HCT116 (cell line): Measurements from ENCODE around the gene PNMA6E. TPM values are rescaled to one million over a fixed set of nuclear protein-coding genes. Genes with fewer than 3 reads are reported as not detected.

Experiments
- ATAC-seq: fragments of 200-7000 bp; cut with Tn5 transposase; 2 replicates; pipeline ENCODE4 v1.9.1; 2020; ENCODE audit warnings: mild to moderate bottlenecking, moderate library complexity
- BruUV-seq: library from RNA; stranded (reverse); fragments of 400-500 nt; replicated peaks from 2 replicates; lab custom pipeline; 2021; lab: Mats Ljungman, UMichigan
- CTCF ChIA-PET: fragments of 300-600 bp; sonication (Branson Sonifier 250); formaldehyde crosslinking; loops from one replicate; lab custom pipeline; 2021; ENCODE audit warnings: antibody characterized with exemption; lab: Charles Lee
- POLR2A ChIA-PET: fragments of 300-600, 350-600 bp; sonication (Branson Sonifier 250); formaldehyde crosslinking; loops from one replicate; lab custom pipeline; 2021; ENCODE audit warnings: antibody characterized with exemption; lab: Charles Lee
- RAD21 ChIA-PET, 2 experiments: fragments of 300-600 bp; sonication (Branson Sonifier 250); formaldehyde crosslinking; loops; one replicate each; lab custom pipeline; 2023; ENCODE audit warnings: low total read pairs in 2 of 2; ENCODE audit not compliant: uncharacterized antibody in 2 of 2, unreplicated experiment in 2 of 2, low non-redundant PET in 1 of 2; lab: Charles Lee
- DNase-seq: peaks from one replicate; pipeline ENCODE4 v3.0.0-alpha.2; 2010; ENCODE audit warnings: low read depth, low spot score
- H2AFZ ChIP-seq: fragments of 200-600 bp; shearing (Covaris generic), sonication (generic); 2 replicates; pipeline ENCODE4 v1.6.1; 2017; ENCODE audit warnings: low read depth, mixed run types, mixed read lengths, antibody characterized with exemption, low read length; ENCODE audit not compliant: poor library complexity, severe bottlenecking
- H3K27ac ChIP-seq: 2 replicates; pipeline ENCODE4 v1.5.1; 2012; ENCODE audit warnings: low read depth, low read length
- H3K27me3 ChIP-seq: fragments of 200-600 bp; sonication (generic); 2 replicates; pipeline ENCODE4 v1.6.1; 2016; ENCODE audit warnings: mixed run types, low read length, mixed read lengths; ENCODE audit not compliant: insufficient read depth
- H3K36me3 ChIP-seq, 2 experiments: fragments of 200-500 bp in 1 of 2; fragments of 200-600 bp in 1 of 2; sonication (Bioruptor generic) in 1 of 2; sonication (generic) in 1 of 2; 2 replicates each; pipeline versions ENCODE4 v1.5.1 to v1.6.1; 2014 to 2016; ENCODE audit warnings: low read length in 2 of 2, inconsistent platforms in 1 of 2, mixed read lengths in 1 of 2, mixed run types in 1 of 2; ENCODE audit not compliant: insufficient read depth in 2 of 2, control insufficient read depth in 1 of 2
- H3K4me1 ChIP-seq, 2 experiments: fragments of 200-600 bp in 1 of 2; sonication (generic) in 1 of 2; 2 replicates each; pipeline versions ENCODE4 v1.5.1 to v1.6.1; 2012 to 2017; ENCODE audit warnings: low read length in 2 of 2, inconsistent platforms in 1 of 2, mild to moderate bottlenecking in 1 of 2, mixed read lengths in 1 of 2, mixed run types in 1 of 2, moderate library complexity in 1 of 2; ENCODE audit not compliant: insufficient read depth in 2 of 2, control insufficient read depth in 1 of 2
- H3K4me2 ChIP-seq: fragments of 200-600 bp; sonication (generic); 2 replicates; pipeline ENCODE4 v1.6.1; 2017; ENCODE audit warnings: mixed run types, low read length, mixed read lengths
- H3K4me3 ChIP-seq, 2 experiments: fragments of 200-600 bp in 1 of 2; sonication (generic) in 1 of 2; replicated peaks in 1 of 2; 2 replicates each; pipeline ENCODE4 v1.5.1; 2011 to 2016; ENCODE audit warnings: low read length in 2 of 2, control low read depth in 1 of 2, low read depth in 1 of 2, mild to moderate bottlenecking in 1 of 2, mixed read lengths in 1 of 2, mixed run types in 1 of 2
- H3K79me2 ChIP-seq: fragments of 200-600 bp; sonication (generic); 2 replicates; pipeline ENCODE4 v1.6.1; 2017; ENCODE audit warnings: mild to moderate bottlenecking, mixed run types, low read length, moderate library complexity, mixed read lengths; ENCODE audit not compliant: insufficient read depth
- H3K9ac ChIP-seq: fragments of 200-600 bp; sonication (generic); 2 replicates; pipeline ENCODE4 v1.6.1; 2016; ENCODE audit warnings: low read length, mixed read lengths
- H3K9me2 ChIP-seq: fragments of 200-600 bp; sonication (generic), shearing (Covaris generic); 2 replicates; pipeline ENCODE4 v1.6.1; 2017; ENCODE audit warnings: mixed run types, mild to moderate bottlenecking, moderate library complexity; ENCODE audit not compliant: insufficient read depth
- H3K9me3 ChIP-seq, 2 experiments: fragments of 200-500 bp in 1 of 2; fragments of 200-600 bp in 1 of 2; sonication (Bioruptor generic) in 1 of 2; sonication (generic) in 1 of 2; 2 replicates each; pipeline ENCODE4 v1.6.1; 2014 to 2017; ENCODE audit warnings: low read length in 2 of 2, mixed read lengths in 2 of 2, inconsistent platforms in 1 of 2, low read depth in 1 of 2, mild to moderate bottlenecking in 1 of 2, mixed run types in 1 of 2, moderate library complexity in 1 of 2; ENCODE audit not compliant: control insufficient read depth in 1 of 2, insufficient read depth in 1 of 2
- H4K20me1 ChIP-seq: fragments of 200-600 bp; sonication (generic), shearing (Covaris generic); 2 replicates; pipeline ENCODE4 v1.6.1; 2017; ENCODE audit warnings: mixed run types, mild to moderate bottlenecking, moderate library complexity; ENCODE audit not compliant: insufficient read depth
- CBX3 ChIP-seq: IDR thresholded peaks from 2 replicates; pipeline ENCODE4 v1.6.1; 2012; ENCODE audit warnings: low read depth
- FOSL1 ChIP-seq: IDR thresholded peaks from 2 replicates; pipeline ENCODE4 v1.6.1; 2012; ENCODE audit warnings: low read depth
- RAD21 ChIP-seq: IDR thresholded peaks from 2 replicates; pipeline ENCODE4 v1.6.1; 2012; ENCODE audit warnings: low read depth, mild to moderate bottlenecking
- SRF ChIP-seq: IDR thresholded peaks from 2 replicates; pipeline ENCODE4 v1.6.1; 2012; ENCODE audit warnings: low read depth
- YY1 ChIP-seq: IDR thresholded peaks from 2 replicates; pipeline ENCODE4 v1.6.1; 2011; ENCODE audit warnings: low read length, low read depth, moderate library complexity, mild to moderate bottlenecking; ENCODE audit not compliant: insufficient replicate concordance; ENCODE audit errors: extremely low read depth
- intact Hi-C: fragments of 100-400 bp; cut with micrococcal nuclease; formaldehyde crosslinking; loops from 2 replicates; pipeline ENCODE4 v1.10.0; 2022
- total RNA-seq: library from RNA; stranded (reverse); gene quantifications from one replicate; pipeline ENCODE4 v1.2.1, GENCODE V29; 2021; ENCODE audit not compliant: unreplicated experiment
- TF ChIP-seq, protein P1 (sequence below), 3 experiments: fragments of 200-600 bp in 1 of 3; sonication (generic) in 1 of 3; IDR thresholded peaks in 2 of 3; conservative IDR thresholded peaks in 1 of 3; 2 replicates each; pipeline ENCODE4 v1.5.1; 2012 to 2017; ENCODE audit warnings: low read depth in 2 of 3, low read length in 2 of 3, antibody characterized with exemption in 1 of 3, borderline replicate concordance in 1 of 3, control low read depth in 1 of 3, mild to moderate bottlenecking in 1 of 3, mixed read lengths in 1 of 3, mixed run types in 1 of 3, moderate library complexity in 1 of 3; ENCODE audit not compliant: insufficient read depth in 1 of 3

PNMA6E gene
- total RNA-seq, 1 experiment from 2014 or later = not detected

- Histone ChIP-seq H3K4me2 (no peak overlapping the region; the same call in 1 of the 2 replicates), H3K36me3 (no peaks in the 10 kb centered on the region), H2AFZ (peak overlapping the region; percentile 54), H3K27ac (no peak overlapping the region), H3K79me2 (no peaks in the 10 kb centered on the region), H4K20me1 (no peaks in the 10 kb centered on the region), H3K9me3 (no peaks in the 10 kb centered on the region), H3K4me3 (no peak overlapping the region), H3K27me3 (no peaks in the 10 kb centered on the region), H3K9ac (no peak overlapping the region), H3K4me1 (no peaks in the 10 kb centered on the region), H3K9me2 (no peaks in the 10 kb centered on the region)
- TF ChIP-seq SRF (0 out of 2 replicates have a peak, but pooled peaks have one; percentile 17), YY1 (no peak), RAD21 (peak; percentile 54), FOSL1 (no peak), CBX3 (0 out of 2 replicates have a peak, but pooled peaks have one; percentile 25)
- TF ChIP-seq, protein P1, sequence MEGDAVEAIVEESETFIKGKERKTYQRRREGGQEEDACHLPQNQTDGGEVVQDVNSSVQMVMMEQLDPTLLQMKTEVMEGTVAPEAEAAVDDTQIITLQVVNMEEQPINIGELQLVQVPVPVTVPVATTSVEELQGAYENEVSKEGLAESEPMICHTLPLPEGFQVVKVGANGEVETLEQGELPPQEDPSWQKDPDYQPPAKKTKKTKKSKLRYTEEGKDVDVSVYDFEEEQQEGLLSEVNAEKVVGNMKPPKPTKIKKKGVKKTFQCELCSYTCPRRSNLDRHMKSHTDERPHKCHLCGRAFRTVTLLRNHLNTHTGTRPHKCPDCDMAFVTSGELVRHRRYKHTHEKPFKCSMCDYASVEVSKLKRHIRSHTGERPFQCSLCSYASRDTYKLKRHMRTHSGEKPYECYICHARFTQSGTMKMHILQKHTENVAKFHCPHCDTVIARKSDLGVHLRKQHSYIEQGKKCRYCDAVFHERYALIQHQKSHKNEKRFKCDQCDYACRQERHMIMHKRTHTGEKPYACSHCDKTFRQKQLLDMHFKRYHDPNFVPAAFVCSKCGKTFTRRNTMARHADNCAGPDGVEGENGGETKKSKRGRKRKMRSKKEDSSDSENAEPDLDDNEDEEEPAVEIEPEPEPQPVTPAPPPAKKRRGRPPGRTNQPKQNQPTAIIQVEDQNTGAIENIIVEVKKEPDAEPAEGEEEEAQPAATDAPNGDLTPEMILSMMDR (IDR thresholded peaks at IDR 0.05 in 2 of 3, conservative IDR thresholded peaks at IDR 0.05 in 1 of 3; ENCODE audit: borderline replicate concordance in 1 of 3, insufficient read depth in 1 of 3, low read depth in 2 of 3, low read length in 2 of 3) = peak; percentile 82 to 99 (median 96)
- peak; percentile 96 for ATAC-seq
- intact Hi-C loops = no loop called here
- no TSS peak for BruUV-seq
- ChIA-PET RAD21 (no interaction called here), POLR2A (no interaction called here), CTCF (no interaction called here)
- peak; percentile 35 for DNase-seq
Observed at GRCh38 chrX:153400146-153401132, 711 bp downstream of the PNMA6E start.
